Stimulated activated effector memory CD8-positive, alpha-beta T cell treated with anti-CD3 and anti-CD28 coated beads, Interleukin-12 subunit alpha, Interleukin-12 subunit beta, amount 100 ng/mL, for 72 hours (primary cell): ENCODE data around the gene HIRIP3.
"Not testable (repeated sequence)": the region's sequence is repeated elsewhere in the genome, so short reads cannot be mapped to it uniquely, and the experiment has no call there.

Experiments used
- ATAC-seq: fragments of 150-1000 bp; cut with Tn5 transposase; 2 replicates; pipeline ENCODE4 v1.10.0; 2021
- DNase-seq, 2 donors: peaks; one replicate each; pipeline ENCODE4 v3.0.0; 2021 to 2022; ENCODE audit warnings: low spot score in 2 of 2
- H3K27ac Mint-ChIP-seq: one replicate; pipeline ENCODE4 v1.8.0; 2022; ENCODE audit warnings: mild to moderate bottlenecking, mixed read lengths
- H3K36me3 Mint-ChIP-seq: one replicate; pipeline ENCODE4 v1.8.0; 2022; ENCODE audit warnings: mild to moderate bottlenecking, mixed read lengths
- H3K4me1 Mint-ChIP-seq: one replicate; pipeline ENCODE4 v1.8.0; 2022; ENCODE audit warnings: mixed read lengths
- H3K4me3 Mint-ChIP-seq: one replicate; pipeline ENCODE4 v1.8.0; 2022; ENCODE audit warnings: mild to moderate bottlenecking, mixed read lengths
- H3K9me3 Mint-ChIP-seq: one replicate; pipeline ENCODE4 v1.8.0; 2022; ENCODE audit warnings: mixed read lengths

The HIRIP3 gene

GRCh38 chr16:30024451-30024850, 29.0 kb upstream of the HIRIP3 start:
- Mint-ChIP-seq H3K36me3 (no peaks in the 10 kb centered on the region), H3K4me3 (no peak overlapping the region), H3K4me1 (peaks cover 21% of the 10 kb centered on the region), H3K27ac (no peak overlapping the region), H3K9me3 (no peaks in the 10 kb centered on the region)
- no peak for DNase-seq
- no peak for ATAC-seq

GRCh38 chr16:30023586-30023985, 28.2 kb upstream of the HIRIP3 start:
- no peak for ATAC-seq

GRCh38 chr16:30022887-30023286, 27.5 kb upstream of the HIRIP3 start, which contains the start of gene C16orf92:
Gene C16orf92 (plus strand): TSS chr16:30023198. CDS start chr16:30023341, 143 bp downstream.
- no peaks in the 10 kb centered on the region for H3K36me3 Mint-ChIP-seq
- ATAC-seq (no peak), DNase-seq (no peak)
- H3K27ac Mint-ChIP-seq, result no peak within 1 kb of the TSS
- no peaks in the 10 kb centered on the region for H3K9me3 Mint-ChIP-seq
- H3K4me3 Mint-ChIP-seq, result no peak within 1 kb of the TSS
- peaks cover 16% of the 10 kb centered on the region for H3K4me1 Mint-ChIP-seq

More at GRCh38 chr16:30023586-30023985, 28.2 kb upstream of the HIRIP3 start:
- Mint-ChIP-seq H3K36me3 (no peaks in the 10 kb centered on the region), H3K27ac (no peak overlapping the region), H3K4me3 (no peak overlapping the region), H3K9me3 (no peaks in the 10 kb centered on the region), H3K4me1 (peaks cover 21% of the 10 kb centered on the region)
- no peak for DNase-seq

GRCh38 chr16:30018731-30019158, 23.3 kb upstream of the HIRIP3 start:
- DNase-seq, result no peak
- Mint-ChIP-seq H3K4me1 (peaks cover 11% of the 10 kb centered on the region), H3K4me3 (no peak overlapping the region), H3K36me3 (no peaks in the 10 kb centered on the region), H3K9me3 (no peaks in the 10 kb centered on the region), H3K27ac (no peak overlapping the region)
- ATAC-seq, result peak; percentile 36

GRCh38 chr16:30017937-30018336, 22.5 kb upstream of the HIRIP3 start:
- ATAC-seq, H3K4me3 Mint-ChIP-seq, H3K36me3 Mint-ChIP-seq, DNase-seq, H3K9me3 Mint-ChIP-seq, H3K27ac Mint-ChIP-seq: not testable (repeated sequence)
- peaks cover 11% of the 10 kb centered on the region for H3K4me1 Mint-ChIP-seq

GRCh38 chr16:30017277-30017656, 21.9 kb upstream of the HIRIP3 start:
- H3K27ac Mint-ChIP-seq, result peak overlapping the region; percentile 3
- DNase-seq (no peak), ATAC-seq (no peak)
- H3K36me3 Mint-ChIP-seq, result no peaks in the 10 kb centered on the region
- peaks cover 11% of the 10 kb centered on the region for H3K4me1 Mint-ChIP-seq
- no peaks in the 10 kb centered on the region for H3K9me3 Mint-ChIP-seq
- H3K4me3 Mint-ChIP-seq, result no peak overlapping the region

- Mint-ChIP-seq H3K27ac (peak overlapping the region; percentile 3), H3K36me3 (peaks cover 5% of the 10 kb centered on the region), H3K4me3 (no peak overlapping the region), H3K9me3 (no peaks in the 10 kb centered on the region), H3K4me1 (peaks cover 17% of the 10 kb centered on the region)
- ATAC-seq (no peak), DNase-seq (no peak)
Measured at GRCh38 chr16:30016555-30017276, 21.3 kb upstream of the HIRIP3 start.

GRCh38 chr16:30015450-30015849, 20.0 kb upstream of the HIRIP3 start:
- not testable (repeated sequence) for H3K36me3 Mint-ChIP-seq, ATAC-seq, DNase-seq, H3K9me3 Mint-ChIP-seq, H3K4me1 Mint-ChIP-seq, H3K4me3 Mint-ChIP-seq
- H3K27ac Mint-ChIP-seq, result peak overlapping the region; percentile 33

GRCh38 chr16:30012598-30012997, 17.2 kb upstream of the HIRIP3 start:
- H3K9me3 Mint-ChIP-seq, H3K4me3 Mint-ChIP-seq, ATAC-seq, H3K36me3 Mint-ChIP-seq, DNase-seq, H3K27ac Mint-ChIP-seq: not testable (repeated sequence)
- peaks cover 21% of the 10 kb centered on the region for H3K4me1 Mint-ChIP-seq

- ATAC-seq (no peak), DNase-seq (no peak)
- H3K4me1 Mint-ChIP-seq, result peaks cover 21% of the 10 kb centered on the region
- no peaks in the 10 kb centered on the region for H3K9me3 Mint-ChIP-seq
- H3K4me3 Mint-ChIP-seq, result peak overlapping the region; percentile 76
- no peak overlapping the region for H3K27ac Mint-ChIP-seq
- H3K36me3 Mint-ChIP-seq, result peaks cover 6% of the 10 kb centered on the region
Measured at GRCh38 chr16:30011714-30012504, 16.5 kb upstream of the HIRIP3 start.

- no peak for DNase-seq
- peaks cover 21% of the 10 kb centered on the region for H3K4me1 Mint-ChIP-seq
Measured at GRCh38 chr16:30010844-30011713, 15.7 kb upstream of the HIRIP3 start, which contains the start of gene DOC2A. Gene DOC2A (minus strand): TSS chr16:30011027. CDS start chr16:30010222, 805 bp downstream.

GRCh38 chr16:30009990-30010843, 14.8 kb upstream of the HIRIP3 start:
- H3K27ac Mint-ChIP-seq, result peak overlapping the region; percentile 29
- H3K4me3 Mint-ChIP-seq, result peak overlapping the region; percentile 76
- DNase-seq, result no peak
- H3K9me3 Mint-ChIP-seq, result no peaks in the 10 kb centered on the region
- peaks cover 11% of the 10 kb centered on the region for H3K36me3 Mint-ChIP-seq
- ATAC-seq, result peak; percentile 22
- H3K4me1 Mint-ChIP-seq, result peaks cover 21% of the 10 kb centered on the region

More at GRCh38 chr16:30010844-30011713, 15.7 kb upstream of the HIRIP3 start, which contains the start of gene DOC2A:
- Mint-ChIP-seq H3K9me3 (no peaks in the 10 kb centered on the region), H3K4me3 (peak within 1 kb of the TSS; percentile 76), H3K27ac (peak within 1 kb of the TSS; percentile 29), H3K36me3 (peaks cover 6% of the 10 kb centered on the region)
- ATAC-seq, result peak; percentile 67

- Mint-ChIP-seq H3K9me3 (no peaks in the 10 kb centered on the region), H3K36me3 (peaks cover 16% of the 10 kb centered on the region), H3K27ac (no peak overlapping the region), H3K4me1 (peaks cover 21% of the 10 kb centered on the region), H3K4me3 (peak overlapping the region; percentile 76)
- no peak for DNase-seq
- ATAC-seq, result no peak
Measured at GRCh38 chr16:30009085-30009862, 13.9 kb upstream of the HIRIP3 start.
